Neural progenitor cell (in vitro differentiated cells): Measurements from ENCODE around the gene MGMT. TPM values are rescaled to one million over a fixed set of nuclear protein-coding genes. Genes with fewer than 3 reads are reported as not detected.

Experiments
- DNase-seq: peaks from one replicate; pipeline ENCODE4 v3.0.0-alpha.2; 2016; ENCODE audit warnings: low spot score
- H2AFZ ChIP-seq: fragments of 200-600 bp; sonication (generic); replicated peaks from 2 replicates; pipeline ENCODE4 v1.6.1; 2016; ENCODE audit warnings: antibody characterized with exemption
- H3F3A ChIP-seq: fragments of 200-600 bp; sonication (generic); 2 replicates; pipeline ENCODE4 v1.6.1; 2016; ENCODE audit warnings: antibody characterized with exemption, low read depth
- H3K27ac ChIP-seq: fragments of 200-600 bp; sonication (generic); 2 replicates; pipeline ENCODE4 v1.5.1; 2016; ENCODE audit warnings: mild to moderate bottlenecking
- H3K27me3 ChIP-seq: fragments of 200-600 bp; sonication (generic); 2 replicates; pipeline ENCODE4 v1.6.1; 2016; ENCODE audit warnings: mild to moderate bottlenecking, moderate library complexity
- H3K36me3 ChIP-seq: fragments of 200-600 bp; sonication (generic); 2 replicates; pipeline ENCODE4 v1.5.1; 2016
- H3K4me1 ChIP-seq: fragments of 200-600 bp; sonication (generic); 2 replicates; pipeline ENCODE4 v1.6.1; 2016; ENCODE audit warnings: mixed run types
- H3K4me2 ChIP-seq: fragments of 200-600 bp; sonication (generic); 2 replicates; pipeline ENCODE4 v1.6.1; 2016
- H3K4me3 ChIP-seq: fragments of 200-600 bp; sonication (generic); 2 replicates; pipeline ENCODE4 v1.5.1; 2016
- H3K79me2 ChIP-seq: fragments of 200-600 bp; sonication (generic); 2 replicates; pipeline ENCODE4 v1.6.1; 2016; ENCODE audit warnings: low read depth
- H3K9ac ChIP-seq: fragments of 200-600 bp; sonication (generic); 2 replicates; pipeline ENCODE4 v1.6.1; 2016
- H3K9me3 ChIP-seq: fragments of 200-600 bp; sonication (generic); 2 replicates; pipeline ENCODE4 v1.5.1; 2016; ENCODE audit warnings: low read depth
- H4K20me1 ChIP-seq: fragments of 200-600 bp; sonication (generic); 2 replicates; pipeline ENCODE4 v1.6.1; 2016; ENCODE audit warnings: low read depth
- H3K27ac Mint-ChIP-seq: 3 replicates; pipeline ENCODE4 v1.8.0; 2021; ENCODE audit warnings: mixed read lengths
- H3K27me3 Mint-ChIP-seq: 2 replicates; pipeline ENCODE4 v1.8.0; 2022; ENCODE audit warnings: low read depth, mild to moderate bottlenecking, inconsistent platforms, moderate library complexity, mixed read lengths; ENCODE audit not compliant: insufficient read depth
- H3K36me3 Mint-ChIP-seq: 3 replicates; pipeline ENCODE4 v1.8.0; 2021; ENCODE audit warnings: mixed read lengths
- H3K4me1 Mint-ChIP-seq: 3 replicates; pipeline ENCODE4 v1.8.0; 2021; ENCODE audit warnings: mixed read lengths
- H3K4me3 Mint-ChIP-seq: 3 replicates; pipeline ENCODE4 v1.8.0; 2021; ENCODE audit warnings: mild to moderate bottlenecking, moderate library complexity, mixed read lengths
- H3K9me3 Mint-ChIP-seq: 3 replicates; pipeline ENCODE4 v1.8.0; 2020; ENCODE audit warnings: mixed read lengths
- EZH2 ChIP-seq: fragments of 200-600 bp; sonication (generic); IDR thresholded peaks from 2 replicates; pipeline ENCODE4 v1.6.1; 2017; ENCODE audit warnings: antibody characterized with exemption, mild to moderate bottlenecking, moderate library complexity
- EZH2phosphoT487 ChIP-seq: fragments of 200-600 bp; sonication (generic); IDR thresholded peaks from 2 replicates; pipeline ENCODE4 v1.6.1; 2017; ENCODE audit warnings: antibody characterized with exemption
- total RNA-seq: library from RNA; depleted of rRNA; stranded (reverse); fragments of >200 nt; gene quantifications from 2 replicates; pipeline ENCODE4 v1.2.3, GENCODE V29; 2015; ENCODE audit warnings: low replicate concordance
- TF ChIP-seq, protein P1 (sequence below): fragments of 200-600 bp; sonication (generic); IDR thresholded peaks from 2 replicates; pipeline ENCODE4 v1.5.1; 2017; ENCODE audit warnings: antibody characterized with exemption, mild to moderate bottlenecking

MGMT gene
- total RNA-seq, 1 donor from 2014 or later = 17.5 TPM

DNA sequence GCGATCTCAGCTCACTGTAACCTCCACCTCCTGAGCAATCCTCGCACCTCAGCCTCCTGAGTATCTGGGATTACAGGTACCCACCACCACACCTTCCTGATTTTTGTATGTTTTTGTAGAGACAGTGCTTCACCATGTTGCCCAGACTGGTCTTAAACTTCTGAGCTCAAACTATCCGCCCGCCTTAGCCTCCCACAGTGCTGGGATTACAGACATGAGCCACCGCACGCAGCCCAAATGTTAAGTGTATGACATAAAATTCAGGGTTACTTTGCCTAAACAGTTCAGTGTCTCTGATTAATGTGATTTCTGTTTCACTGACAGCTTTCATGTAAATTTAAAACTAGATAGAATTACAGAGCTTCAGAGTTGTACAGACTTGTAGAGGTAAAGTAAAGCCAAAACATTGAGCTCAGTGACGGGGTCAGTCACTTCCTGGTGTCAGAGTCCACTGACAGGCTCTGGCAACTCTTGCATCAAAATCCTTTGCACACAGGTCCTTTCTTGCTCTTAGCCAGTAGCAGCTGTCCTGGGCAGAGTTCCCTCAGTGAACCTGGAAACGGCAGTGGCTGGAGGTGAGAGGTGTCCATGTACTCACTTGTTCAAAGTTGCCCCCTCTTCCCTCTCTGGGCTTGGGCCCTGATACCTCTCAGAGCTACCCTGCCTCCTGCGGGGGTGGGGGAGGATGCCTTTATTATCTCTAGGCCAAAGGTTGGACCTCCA lies 33.7 kb downstream of the MGMT start:
- Histone ChIP-seq H3K27ac (no peak overlapping the region), H3K27me3 (no peaks in the 10 kb centered on the region), H4K20me1 (no peaks in the 10 kb centered on the region), H2AFZ (no peak overlapping the region), H3K9ac (no peak overlapping the region), H3F3A (no peaks in the 10 kb centered on the region), H3K9me3 (no peaks in the 10 kb centered on the region), H3K4me2 (no peak overlapping the region), H3K36me3 (no peaks in the 10 kb centered on the region), H3K79me2 (peaks cover 17% of the 10 kb centered on the region), H3K4me3 (no peak overlapping the region), H3K4me1 (peaks cover 6% of the 10 kb centered on the region)
- H3K4me3 Mint-ChIP-seq = no peak overlapping the region
- peaks cover 26% of the 10 kb centered on the region for H3K9me3 Mint-ChIP-seq
- H3K4me1 Mint-ChIP-seq = peaks cover 4% of the 10 kb centered on the region
- H3K27ac Mint-ChIP-seq = no peak overlapping the region
- H3K36me3 Mint-ChIP-seq = peaks cover 15% of the 10 kb centered on the region
- H3K27me3 Mint-ChIP-seq = peaks cover 2% of the 10 kb centered on the region
- TF ChIP-seq, protein P1, sequence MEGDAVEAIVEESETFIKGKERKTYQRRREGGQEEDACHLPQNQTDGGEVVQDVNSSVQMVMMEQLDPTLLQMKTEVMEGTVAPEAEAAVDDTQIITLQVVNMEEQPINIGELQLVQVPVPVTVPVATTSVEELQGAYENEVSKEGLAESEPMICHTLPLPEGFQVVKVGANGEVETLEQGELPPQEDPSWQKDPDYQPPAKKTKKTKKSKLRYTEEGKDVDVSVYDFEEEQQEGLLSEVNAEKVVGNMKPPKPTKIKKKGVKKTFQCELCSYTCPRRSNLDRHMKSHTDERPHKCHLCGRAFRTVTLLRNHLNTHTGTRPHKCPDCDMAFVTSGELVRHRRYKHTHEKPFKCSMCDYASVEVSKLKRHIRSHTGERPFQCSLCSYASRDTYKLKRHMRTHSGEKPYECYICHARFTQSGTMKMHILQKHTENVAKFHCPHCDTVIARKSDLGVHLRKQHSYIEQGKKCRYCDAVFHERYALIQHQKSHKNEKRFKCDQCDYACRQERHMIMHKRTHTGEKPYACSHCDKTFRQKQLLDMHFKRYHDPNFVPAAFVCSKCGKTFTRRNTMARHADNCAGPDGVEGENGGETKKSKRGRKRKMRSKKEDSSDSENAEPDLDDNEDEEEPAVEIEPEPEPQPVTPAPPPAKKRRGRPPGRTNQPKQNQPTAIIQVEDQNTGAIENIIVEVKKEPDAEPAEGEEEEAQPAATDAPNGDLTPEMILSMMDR = no peak
- TF ChIP-seq EZH2 (no peak), EZH2phosphoT487 (no peak)
- DNase-seq = no peak

DNA sequence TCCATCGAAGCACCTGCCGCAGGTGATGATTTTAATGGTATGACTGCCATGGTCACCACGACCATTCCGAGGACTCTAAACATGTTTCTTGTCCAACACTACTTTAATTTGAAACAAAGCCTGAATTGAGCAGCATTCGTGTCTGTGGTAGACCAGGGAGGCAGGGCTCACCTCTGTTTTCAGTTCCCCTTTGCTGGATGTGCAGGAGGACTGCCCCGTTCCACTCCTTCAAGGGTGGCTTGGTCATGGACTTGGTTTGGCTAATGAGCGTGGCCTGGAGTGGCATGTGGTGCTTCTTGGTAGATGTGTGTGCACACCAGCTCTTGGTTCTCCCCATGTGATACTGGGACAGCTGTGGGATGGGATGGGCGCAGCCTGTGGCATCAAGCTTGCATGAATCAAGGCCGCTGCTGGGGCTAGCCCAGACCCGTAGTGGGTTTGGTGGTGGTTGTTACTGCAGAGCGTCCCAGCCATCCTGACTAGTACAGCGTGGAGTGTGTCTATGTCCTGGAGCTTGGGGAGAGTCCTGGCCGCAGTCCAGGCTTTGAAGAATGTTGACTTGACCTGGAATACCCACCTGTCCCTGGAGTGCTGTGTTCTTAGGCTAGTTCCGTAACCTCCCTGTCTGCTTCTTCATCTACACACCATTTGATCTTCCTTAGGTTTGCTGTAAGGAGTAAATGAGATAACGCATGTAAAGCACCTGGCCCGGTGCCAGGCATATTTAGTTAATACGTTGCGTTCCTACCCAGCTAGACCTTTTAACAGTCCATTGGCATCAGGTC lies 34.8 kb downstream of the MGMT start:
- Histone ChIP-seq H3K36me3 (no peaks in the 10 kb centered on the region), H3K27me3 (no peaks in the 10 kb centered on the region), H3K79me2 (peaks cover 17% of the 10 kb centered on the region), H3F3A (no peaks in the 10 kb centered on the region), H3K4me1 (no peaks in the 10 kb centered on the region), H3K4me2 (no peak overlapping the region), H2AFZ (no peak overlapping the region), H3K27ac (no peak overlapping the region), H4K20me1 (no peaks in the 10 kb centered on the region), H3K9ac (no peak overlapping the region), H3K4me3 (no peak overlapping the region), H3K9me3 (no peaks in the 10 kb centered on the region)
- peaks cover 28% of the 10 kb centered on the region for H3K9me3 Mint-ChIP-seq
- DNase-seq = no peak
- H3K36me3 Mint-ChIP-seq = peaks cover 15% of the 10 kb centered on the region
- TF ChIP-seq EZH2 (no peak), EZH2phosphoT487 (no peak)
- TF ChIP-seq, protein P1 = no peak
- no peaks in the 10 kb centered on the region for H3K4me1 Mint-ChIP-seq
- H3K27ac Mint-ChIP-seq = no peak overlapping the region
- H3K27me3 Mint-ChIP-seq = peaks cover 2% of the 10 kb centered on the region
- no peak overlapping the region for H3K4me3 Mint-ChIP-seq

DNA sequence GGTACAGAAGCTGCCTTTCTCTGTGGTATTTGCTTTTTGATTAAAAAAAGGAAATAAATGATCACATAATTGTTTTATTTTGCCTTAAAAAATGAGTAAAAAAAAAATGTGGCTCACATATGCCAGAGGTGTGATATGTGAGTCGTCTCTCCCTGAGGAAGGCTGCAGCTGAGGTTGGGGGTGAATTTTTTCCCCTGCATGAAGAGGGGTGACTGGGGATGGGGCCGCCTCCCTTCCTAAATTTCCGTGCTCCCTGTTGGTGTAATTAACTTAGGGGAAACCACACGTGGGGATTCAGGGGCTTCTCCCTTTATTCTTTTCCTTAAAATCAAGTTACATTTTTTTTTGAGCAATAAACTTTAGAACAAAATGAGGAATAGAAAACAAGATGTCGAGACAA lies 35.4 kb downstream of the MGMT start:
- Mint-ChIP-seq H3K27me3 (peaks cover 2% of the 10 kb centered on the region), H3K4me3 (no peak overlapping the region), H3K36me3 (peaks cover 13% of the 10 kb centered on the region), H3K27ac (no peak overlapping the region), H3K9me3 (peaks cover 29% of the 10 kb centered on the region), H3K4me1 (no peaks in the 10 kb centered on the region)
- H3K79me2 ChIP-seq = peaks cover 17% of the 10 kb centered on the region
- no peak overlapping the region for H3K27ac ChIP-seq
- H3K27me3 ChIP-seq = no peaks in the 10 kb centered on the region
- no peaks in the 10 kb centered on the region for H3K36me3 ChIP-seq
- no peaks in the 10 kb centered on the region for H3K9me3 ChIP-seq
- TF ChIP-seq, protein P1 = no peak
- TF ChIP-seq EZH2 (no peak), EZH2phosphoT487 (no peak)
- no peak overlapping the region for H3K4me3 ChIP-seq
- no peak overlapping the region for H3K9ac ChIP-seq
- no peak for DNase-seq
- no peaks in the 10 kb centered on the region for H3K4me1 ChIP-seq
- no peak overlapping the region for H3K4me2 ChIP-seq
- H3F3A ChIP-seq = no peaks in the 10 kb centered on the region
- H2AFZ ChIP-seq = no peak overlapping the region
- H4K20me1 ChIP-seq = no peaks in the 10 kb centered on the region
